Gastrocnemius medialis (tissue), 4 donors: ENCODE results near the gene ENOX2.

Experiments used
- CTCF ChIP-seq, 5 experiments: fragments of 450-650 bp in 3 of 5; fragments of 200-600 bp in 2 of 5; sonication (generic) in 2 of 5; IDR thresholded peaks in 4 of 5; conservative IDR thresholded peaks in 1 of 5; 1 replicate in 4 of 5; 2 replicates in 1 of 5; pipeline ENCODE4 v1.5.1; 2016 to 2019; ENCODE audit warnings: antibody characterized with exemption in 5 of 5, mild to moderate bottlenecking in 3 of 5, moderate library complexity in 3 of 5
- POLR2A ChIP-seq, 2 donors: fragments of 450-650 bp; IDR thresholded peaks; one replicate each; pipeline ENCODE4 v1.6.1; 2017; ENCODE audit warnings: antibody characterized with exemption in 2 of 2, mild to moderate bottlenecking in 2 of 2, moderate library complexity in 2 of 2

- TF ChIP-seq CTCF (IDR thresholded peaks at IDR 0.05 in 4 of 5, conservative IDR thresholded peaks at IDR 0.05 in 1 of 5): no peak
- no peak for TF ChIP-seq POLR2A (IDR thresholded peaks at IDR 0.05)
These were observed 177.5 kb downstream of the ENOX2 start for GRCh38 chrX:130725519-130725918.
